HEK293 (cell line): ENCODE measurements around the gene CHN2.

ENCODE experiments used
- ZNF274 ChIP-seq, 2 experiments: fragments of 200-500 bp in 1 of 2; fragments of 450-650 bp in 1 of 2; sonication (Bioruptor generic) in 1 of 2; formaldehyde crosslinking in 1 of 2; IDR thresholded peaks; 2 replicates each; pipeline versions ENCODE4 v1.5.1 to v1.6.1; 2014 to 2016; ENCODE audit warnings: borderline replicate concordance in 1 of 2, inconsistent platforms in 1 of 2, low read length in 1 of 2, missing biosample characterization in 1 of 2, missing genetic modification characterization in 1 of 2
- TF ChIP-seq, protein P1 (sequence below): fragments of 450-650 bp; formaldehyde crosslinking; IDR thresholded peaks from 2 replicates; pipeline ENCODE4 v1.5.1; 2016; ENCODE audit warnings: missing biosample characterization, missing genetic modification characterization

DNA sequence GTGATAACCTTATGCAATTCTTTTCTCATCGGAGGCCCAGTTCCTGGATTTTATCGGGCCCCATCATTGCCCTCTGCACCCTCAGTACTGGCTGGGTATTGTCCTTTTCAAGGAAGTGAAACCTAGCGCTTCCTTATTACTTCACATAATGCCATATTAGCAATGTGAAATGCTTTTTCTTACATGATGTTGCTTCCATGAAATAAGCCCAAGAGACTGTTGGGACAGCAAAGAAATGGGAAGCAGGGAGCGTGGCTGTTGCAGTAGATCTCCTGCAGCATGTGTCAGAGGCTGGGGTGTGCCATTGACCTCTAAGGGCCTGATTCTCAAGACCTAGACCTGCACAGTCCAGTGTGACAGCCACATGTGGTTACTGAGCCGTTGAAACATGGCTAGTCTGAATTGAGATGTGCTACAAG, 8.1 kb downstream of the CHN2 start:
- TF ChIP-seq, protein P1, sequence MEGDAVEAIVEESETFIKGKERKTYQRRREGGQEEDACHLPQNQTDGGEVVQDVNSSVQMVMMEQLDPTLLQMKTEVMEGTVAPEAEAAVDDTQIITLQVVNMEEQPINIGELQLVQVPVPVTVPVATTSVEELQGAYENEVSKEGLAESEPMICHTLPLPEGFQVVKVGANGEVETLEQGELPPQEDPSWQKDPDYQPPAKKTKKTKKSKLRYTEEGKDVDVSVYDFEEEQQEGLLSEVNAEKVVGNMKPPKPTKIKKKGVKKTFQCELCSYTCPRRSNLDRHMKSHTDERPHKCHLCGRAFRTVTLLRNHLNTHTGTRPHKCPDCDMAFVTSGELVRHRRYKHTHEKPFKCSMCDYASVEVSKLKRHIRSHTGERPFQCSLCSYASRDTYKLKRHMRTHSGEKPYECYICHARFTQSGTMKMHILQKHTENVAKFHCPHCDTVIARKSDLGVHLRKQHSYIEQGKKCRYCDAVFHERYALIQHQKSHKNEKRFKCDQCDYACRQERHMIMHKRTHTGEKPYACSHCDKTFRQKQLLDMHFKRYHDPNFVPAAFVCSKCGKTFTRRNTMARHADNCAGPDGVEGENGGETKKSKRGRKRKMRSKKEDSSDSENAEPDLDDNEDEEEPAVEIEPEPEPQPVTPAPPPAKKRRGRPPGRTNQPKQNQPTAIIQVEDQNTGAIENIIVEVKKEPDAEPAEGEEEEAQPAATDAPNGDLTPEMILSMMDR = no peak
- TF ChIP-seq ZNF274 (IDR thresholded peaks at IDR 0.05; ENCODE audit: low read length) = no peak
- TF ChIP-seq ZNF274 (tag by site-specific recombination; IDR thresholded peaks at IDR 0.05; ENCODE audit: borderline replicate concordance) = no peak
